IPS-NIHi7 (cell line): ENCODE results near the gene ITIH6.

ENCODE experiments used
- DNase-seq: peaks from one replicate; pipeline ENCODE4 v3.0.0; 2012; ENCODE audit warnings: mixed read lengths; ENCODE audit errors: extremely low spot score

Gene ITIH6

DNA sequence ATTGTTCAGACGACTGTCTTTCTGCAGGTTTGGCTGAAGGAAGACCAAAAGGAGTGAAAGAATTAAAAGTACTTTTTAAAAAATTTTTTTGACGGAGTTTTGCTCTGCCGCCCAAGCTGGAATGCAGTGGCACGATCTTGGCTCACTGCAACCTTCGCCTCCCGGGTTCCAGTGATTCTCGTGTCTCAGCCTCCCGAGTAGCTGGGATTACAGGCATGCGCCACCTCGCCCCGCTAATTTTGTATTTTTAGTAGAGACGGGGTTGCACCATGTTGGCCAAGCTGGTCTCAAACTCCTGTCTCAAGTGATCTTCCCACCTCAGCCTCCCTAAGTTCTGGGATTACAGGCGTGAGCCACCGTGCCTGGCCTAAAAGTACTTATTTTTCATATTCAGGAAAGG, 86.3 kb downstream of the ITIH6 start:
- DNase-seq, result no peak

DNA sequence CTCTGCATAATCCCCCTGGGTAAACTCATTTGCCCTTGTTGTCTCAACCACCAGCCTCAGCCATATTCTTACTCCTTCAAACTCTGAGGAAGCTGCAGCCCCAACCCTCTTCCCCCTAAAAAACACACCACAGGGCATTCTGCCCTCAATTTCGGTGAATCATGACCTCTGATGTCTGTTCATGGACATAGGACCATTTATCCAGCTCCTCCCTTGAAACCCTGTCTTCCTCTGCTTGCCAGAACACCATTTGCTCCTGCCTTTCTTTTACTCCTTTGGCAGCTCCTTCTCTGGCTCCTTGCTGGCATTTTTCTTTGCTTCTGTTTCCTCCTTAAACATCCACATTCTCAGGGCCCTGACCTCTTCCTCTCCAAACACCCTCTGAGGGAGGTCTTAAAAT, 87.1 kb downstream of the ITIH6 start:
- DNase-seq, result no peak

DNA sequence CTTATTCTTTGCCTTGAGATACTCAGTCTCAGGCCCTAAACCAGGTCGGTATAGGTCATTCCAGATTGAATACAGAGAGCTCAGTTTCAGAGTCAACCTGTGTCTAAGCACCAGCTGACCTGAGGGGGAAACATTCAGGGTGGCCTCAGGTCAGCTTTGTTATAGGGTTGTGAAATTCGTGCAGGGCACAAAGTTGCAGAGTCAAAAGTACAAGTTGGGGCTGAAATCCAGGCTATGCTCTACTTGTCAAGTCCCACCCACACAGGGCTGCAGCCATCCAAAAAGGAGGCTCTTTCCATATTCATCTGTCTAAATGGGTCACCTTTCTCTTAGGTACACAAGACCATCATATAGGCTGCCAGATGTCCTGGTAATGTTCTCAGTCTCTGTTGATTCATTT, 89.7 kb downstream of the ITIH6 start:
- DNase-seq, result no peak
